HG02623 (cell line): ENCODE data around the gene SCG3.

ENCODE experiments used
- ATAC-seq: cut with Tn5 transposase; IDR thresholded peaks from one replicate; pipeline ENCODE4 v1.9.1; 2021; ENCODE audit warnings: moderate library complexity; ENCODE audit not compliant: unreplicated experiment

The SCG3 gene

GRCh38 chr15:51755790-51756189, 74.5 kb downstream of the SCG3 start:
- ATAC-seq, result no peak

- ATAC-seq, result no peak
Measured at GRCh38 chr15:51756482-51756881, 75.2 kb downstream of the SCG3 start.

- ATAC-seq, result no peak
Measured at GRCh38 chr15:51757450-51757849, 76.1 kb downstream of the SCG3 start.

GRCh38 chr15:51758645-51759044, 77.3 kb downstream of the SCG3 start:
- no peak for ATAC-seq

- no peak for ATAC-seq
Measured at GRCh38 chr15:51759557-51760070, 78.3 kb downstream of the SCG3 start.

- ATAC-seq, result no peak
Measured at GRCh38 chr15:51760805-51761204, 79.5 kb downstream of the SCG3 start.

- no peak for ATAC-seq
Measured at GRCh38 chr15:51765751-51766150, 84.4 kb downstream of the SCG3 start.

- no peak for ATAC-seq
Measured at GRCh38 chr15:51766341-51766740, 85.0 kb downstream of the SCG3 start.

- no peak for ATAC-seq
Measured at GRCh38 chr15:51768018-51768417, 86.7 kb downstream of the SCG3 start.
